Measurements from ENCODE around the gene POLA2.
"Not testable (repeated sequence)": the region's sequence is repeated elsewhere in the genome, so short reads cannot be mapped to it uniquely, and the experiment has no call there.

POLA2 gene

GRCh38 chr11:65236194-65237059 is 25.3 kb upstream of the POLA2 start:
- CTCF ChIA-PET = interaction anchor here (1.4 kb wide), 1 partner anchor 14 kb away, joined by 3 read pairs; no protein-coding TSS in a partner anchor
- no peak for DNase-seq (ENCODE audit: extremely low spot score)
- TF ChIP-seq ELF4 (IDR thresholded peaks at IDR 0.05) (no peak), FOXM1 (IDR thresholded peaks at IDR 0.05; ENCODE audit: borderline replicate concordance) (no peak), LEF1 (IDR thresholded peaks at IDR 0.05; ENCODE audit: borderline replicate concordance) (no peak), FOXA1 (IDR thresholded peaks at IDR 0.05) (no peak), SUZ12 (IDR thresholded peaks at IDR 0.05) (no peak), FOXK2 (IDR thresholded peaks at IDR 0.05) (no peak), HDGF (IDR thresholded peaks at IDR 0.05; ENCODE audit: borderline replicate concordance) (no peak), CTBP1 (IDR thresholded peaks at IDR 0.05; ENCODE audit: borderline replicate concordance) (no peak), SP1 (IDR thresholded peaks at IDR 0.05) (no peak), TARDBP (IDR thresholded peaks at IDR 0.05) (no peak), ARNT (IDR thresholded peaks at IDR 0.05) (no peak), NFRKB (IDR thresholded peaks at IDR 0.05) (no peak), L3MBTL2 (conservative IDR thresholded peaks at IDR 0.05) (no peak), PKNOX1 (IDR thresholded peaks at IDR 0.05) (no peak), BHLHE40 (IDR thresholded peaks at IDR 0.05; ENCODE audit: borderline replicate concordance) (no peak), ZNF384 (IDR thresholded peaks at IDR 0.05) (no peak)
- POLR2A ChIA-PET = no interaction called here

- CTCF ChIA-PET, POLR2A ChIA-PET: not testable (repeated sequence)
Observed at GRCh38 chr11:65238302-65238701, 23.5 kb upstream of the POLA2 start.

GRCh38 chr11:65241134-65241533 is 20.6 kb upstream of the POLA2 start:
- TF ChIP-seq SUZ12 (IDR thresholded peaks at IDR 0.05) (no peak), NFRKB (IDR thresholded peaks at IDR 0.05) (no peak), FOXK2 (IDR thresholded peaks at IDR 0.05) (no peak)
- no peak for DNase-seq (ENCODE audit: extremely low spot score)
- ChIA-PET CTCF (no interaction called here), POLR2A (no interaction called here)

More at GRCh38 chr11:65238302-65238701, 23.5 kb upstream of the POLA2 start:
- DNase-seq (ENCODE audit: extremely low spot score) = not testable (repeated sequence)

GRCh38 chr11:65241692-65242091 is 20.1 kb upstream of the POLA2 start:
- DNase-seq (ENCODE audit: extremely low spot score) = no peak
- CTCF ChIA-PET = no interaction called here
- POLR2A ChIA-PET = interaction anchor here (2.7 kb wide), 1 partner anchor 20 kb away, joined by 10 read pairs; the partner anchor contains the start of gene POLA2
- TF ChIP-seq ZNF384 (IDR thresholded peaks at IDR 0.05) (no peak), NFRKB (IDR thresholded peaks at IDR 0.05) (no peak), ELF4 (IDR thresholded peaks at IDR 0.05) (no peak), PKNOX1 (IDR thresholded peaks at IDR 0.05) (no peak), FOXA1 (IDR thresholded peaks at IDR 0.05) (no peak), FOXK2 (IDR thresholded peaks at IDR 0.05) (no peak), FOXM1 (IDR thresholded peaks at IDR 0.05; ENCODE audit: borderline replicate concordance) (no peak), CTBP1 (IDR thresholded peaks at IDR 0.05; ENCODE audit: borderline replicate concordance) (no peak), SUZ12 (IDR thresholded peaks at IDR 0.05) (no peak), L3MBTL2 (conservative IDR thresholded peaks at IDR 0.05) (no peak), BHLHE40 (IDR thresholded peaks at IDR 0.05; ENCODE audit: borderline replicate concordance) (no peak), TARDBP (IDR thresholded peaks at IDR 0.05) (no peak), SP1 (IDR thresholded peaks at IDR 0.05) (no peak), LEF1 (IDR thresholded peaks at IDR 0.05; ENCODE audit: borderline replicate concordance) (no peak), HDGF (IDR thresholded peaks at IDR 0.05; ENCODE audit: borderline replicate concordance) (no peak), ARNT (IDR thresholded peaks at IDR 0.05) (no peak)

GRCh38 chr11:65242389-65242788 is 19.4 kb upstream of the POLA2 start:
- ChIA-PET CTCF (no interaction called here), POLR2A (interaction anchor here (2.7 kb wide), 1 partner anchor 20 kb away, joined by 10 read pairs; the partner anchor contains the start of gene POLA2)
- no peak for TF ChIP-seq FOXA1 (IDR thresholded peaks at IDR 0.05)
- no peak for TF ChIP-seq NFRKB (IDR thresholded peaks at IDR 0.05)
- no peak for TF ChIP-seq CTBP1 (IDR thresholded peaks at IDR 0.05; ENCODE audit: borderline replicate concordance)
- DNase-seq (ENCODE audit: extremely low spot score) = no peak

DNA sequence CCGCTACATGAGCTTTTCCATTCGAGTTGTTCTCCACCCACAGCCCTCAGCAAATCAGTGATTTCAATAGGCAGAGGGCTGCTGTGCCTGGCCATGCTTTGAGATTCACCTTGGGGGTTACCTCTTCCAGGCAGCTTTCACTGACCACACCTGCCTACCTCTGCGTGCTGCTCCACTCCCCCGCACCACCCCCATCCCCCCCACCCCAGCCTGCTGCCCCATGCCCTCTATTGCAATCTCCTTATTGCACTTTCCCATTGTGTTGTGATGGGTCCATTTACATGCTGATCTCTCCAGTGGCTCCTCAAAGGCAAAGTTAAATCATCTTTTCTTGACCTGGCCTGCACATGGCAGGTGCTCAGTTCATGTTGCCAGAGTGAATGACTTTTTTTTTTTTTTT is 18.0 kb upstream of the POLA2 start:
- no peak for TF ChIP-seq ELF4 (IDR thresholded peaks at IDR 0.05)
- POLR2A ChIA-PET = interaction anchor here (2.7 kb wide), 1 partner anchor 18 kb away, joined by 10 read pairs; the partner anchor contains the start of gene POLA2
- CTCF ChIA-PET = no interaction called here
- no peak for DNase-seq (ENCODE audit: extremely low spot score)

GRCh38 chr11:65245046-65245445 is 16.7 kb upstream of the POLA2 start:
- POLR2A ChIA-PET; CTCF ChIA-PET; DNase-seq (ENCODE audit: extremely low spot score): not testable (repeated sequence)

DNA sequence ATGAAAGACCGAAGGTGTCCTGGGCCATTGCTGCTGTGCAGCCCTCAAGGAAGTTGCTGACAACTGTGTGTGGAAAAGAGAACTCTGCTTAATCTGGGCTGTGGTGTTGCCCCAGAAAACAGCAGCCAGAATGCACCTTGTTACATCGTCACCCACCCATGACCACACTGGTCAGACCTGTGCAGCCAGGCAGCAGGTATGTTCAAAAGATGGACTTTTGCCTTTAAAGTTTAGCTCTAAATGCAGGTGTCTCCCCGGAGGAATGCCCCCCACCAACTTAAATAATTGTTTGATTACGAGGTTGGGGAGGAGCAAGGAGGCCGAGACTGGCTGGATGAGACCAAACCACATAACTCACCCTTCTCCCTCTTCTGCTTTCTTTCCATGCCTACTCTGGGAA is 15.3 kb upstream of the POLA2 start:
- DNase-seq (ENCODE audit: extremely low spot score) = no peak
- POLR2A ChIA-PET = interaction anchor here (0.8 kb wide), 1 partner anchor 178 kb away, joined by 3 read pairs; no protein-coding TSS in a partner anchor
- CTCF ChIA-PET = no interaction called here
- TF ChIP-seq SUZ12 (IDR thresholded peaks at IDR 0.05) (no peak), NFRKB (IDR thresholded peaks at IDR 0.05) (no peak), ZNF384 (IDR thresholded peaks at IDR 0.05) (no peak), CTBP1 (IDR thresholded peaks at IDR 0.05; ENCODE audit: borderline replicate concordance) (no peak)

- CTCF ChIA-PET; DNase-seq (ENCODE audit: extremely low spot score): not testable (repeated sequence)
- POLR2A ChIA-PET = interaction anchor here (1.2 kb wide), 1 partner anchor 14 kb away, joined by 4 read pairs; the partner anchor contains the start of gene POLA2
Observed at GRCh38 chr11:65248184-65248710, 13.5 kb upstream of the POLA2 start.
